ENCODE results near the gene GCKR. TPM values are rescaled to one million over a fixed set of nuclear protein-coding genes. Genes with fewer than 3 reads are reported as not detected.

Gene GCKR
- total and polyA plus RNA-seq, 9 donors = 0.06 to 0.31 (median 0.15) TPM; not detected in 2

DNA sequence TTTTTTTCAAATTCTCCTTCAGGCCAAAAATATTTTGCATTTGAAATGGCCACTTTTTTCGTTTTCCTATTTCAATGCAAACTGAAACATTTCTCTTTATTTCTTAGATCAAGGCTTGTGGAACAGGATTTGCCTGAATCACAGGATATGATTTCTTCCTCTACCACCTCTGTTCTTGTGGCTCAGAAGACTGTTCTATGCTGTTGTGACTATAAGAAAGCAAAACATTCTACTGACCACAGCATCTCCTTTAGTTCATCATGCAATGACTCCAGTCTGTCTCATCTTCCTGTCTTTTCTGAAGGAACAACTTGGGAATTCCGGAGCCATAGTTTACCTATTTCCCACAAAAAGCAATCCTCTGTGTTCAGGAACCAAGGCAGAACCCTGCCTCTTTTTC is 70.0 kb downstream of the GCKR start:
- Histone ChIP-seq H3K4me3 (ENCODE audit: low read length) (no peak overlapping the region), H3K27ac (ENCODE audit: low read length) (no peak overlapping the region)
- 89% methylated on average over 1 of the region's 2 CpGs for WGBS (ENCODE audit: insufficient coverage)

DNA sequence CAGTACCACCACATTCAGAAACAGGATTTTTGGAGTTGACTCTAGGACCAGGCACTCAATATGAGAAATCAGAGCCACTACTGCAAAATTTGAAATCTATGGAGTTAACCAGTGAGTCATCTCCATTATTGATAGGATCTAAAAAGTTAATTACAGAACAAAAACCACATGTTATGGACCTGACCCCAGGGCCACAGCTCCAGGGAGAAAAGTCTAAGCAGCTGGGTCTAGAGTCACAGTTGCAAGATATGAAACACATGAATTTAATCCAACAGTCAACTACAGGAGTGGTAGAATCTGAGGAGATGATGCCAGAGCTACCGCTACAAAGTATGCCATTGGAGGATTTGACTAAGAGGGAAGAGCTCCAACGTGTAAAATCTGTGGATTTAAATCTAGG is 72.8 kb downstream of the GCKR start:
- WGBS (ENCODE audit: insufficient coverage) = 0% methylated on average over 1 of the region's 2 CpGs
- no peaks in the 10 kb centered on the region for H3K36me3 ChIP-seq (ENCODE audit: control insufficient read depth, insufficient read depth, low read length)
- H3K4me1 ChIP-seq (ENCODE audit: control insufficient read depth, insufficient read depth, low read length) = peaks cover 4% of the 10 kb centered on the region
- no peaks in the 10 kb centered on the region for H3K27me3 ChIP-seq (ENCODE audit: control insufficient read depth, insufficient read depth, low read length)
- peaks cover 7% of the 10 kb centered on the region for H3K9me3 ChIP-seq (replicated peaks; ENCODE audit: control insufficient read depth, low read depth, low read length)
- no peak overlapping the region for H3K4me3 ChIP-seq (ENCODE audit: low read length)
- H3K27ac ChIP-seq (ENCODE audit: low read length) = no peak overlapping the region
- DNase-seq = no peak

More for the DNA sequence above, 70.0 kb downstream of the GCKR start:
- DNase-seq = no peak
- no peaks in the 10 kb centered on the region for H3K4me1 ChIP-seq (ENCODE audit: control insufficient read depth, insufficient read depth, low read length)
- H3K9me3 ChIP-seq (replicated peaks; ENCODE audit: control insufficient read depth, low read depth, low read length) = no peaks in the 10 kb centered on the region
- H3K27me3 ChIP-seq (ENCODE audit: control insufficient read depth, insufficient read depth, low read length) = no peaks in the 10 kb centered on the region
- no peaks in the 10 kb centered on the region for H3K36me3 ChIP-seq (ENCODE audit: control insufficient read depth, insufficient read depth, low read length)

DNA sequence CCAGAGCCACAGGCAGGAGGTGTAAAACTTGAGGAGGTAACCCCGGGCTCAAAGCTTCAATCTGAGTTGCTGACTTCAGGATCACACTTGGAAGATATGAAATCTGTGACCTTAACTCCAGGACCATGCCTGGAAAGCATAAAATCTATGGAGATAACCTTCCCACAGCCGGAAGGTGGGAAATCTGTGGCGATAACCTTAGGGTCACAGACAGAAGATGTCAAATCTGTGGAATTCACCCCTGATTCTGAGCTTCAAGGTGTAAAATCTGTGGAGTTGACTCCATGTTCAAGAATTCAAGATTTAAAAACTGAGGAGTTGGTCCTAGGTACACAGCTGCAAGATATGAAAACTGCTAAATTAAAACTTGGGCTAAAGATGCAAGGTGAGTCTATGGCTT is 74.6 kb downstream of the GCKR start:
- 82% methylated on average over 2 of the region's 3 CpGs for WGBS (ENCODE audit: insufficient coverage)
- no peak overlapping the region for H3K4me3 ChIP-seq (ENCODE audit: low read length)
- H3K9me3 ChIP-seq (replicated peaks; ENCODE audit: control insufficient read depth, low read depth, low read length) = peaks cover 11% of the 10 kb centered on the region

DNA sequence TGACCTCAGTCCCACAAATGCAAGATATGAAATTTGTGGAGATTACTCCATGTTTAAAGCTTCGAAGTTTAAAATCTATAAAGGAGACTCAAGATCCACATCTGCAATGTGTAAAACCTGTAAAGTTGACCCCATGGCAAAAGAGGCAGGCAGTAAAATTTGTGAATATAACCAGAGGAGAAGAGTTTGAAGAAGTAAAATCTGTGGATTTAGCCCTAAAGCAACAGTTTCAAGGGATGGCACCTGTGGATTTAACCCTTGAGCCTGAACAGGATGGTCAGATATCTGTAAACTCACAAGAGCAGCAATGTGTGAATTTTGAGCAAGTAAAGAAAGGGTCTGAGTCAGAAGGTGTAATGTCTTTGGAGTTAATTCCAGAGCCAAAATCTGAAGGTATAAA is 75.0 kb downstream of the GCKR start:
- no peaks in the 10 kb centered on the region for H3K27me3 ChIP-seq (ENCODE audit: control insufficient read depth, insufficient read depth, low read length)
- no CpG with 5 or more reads among the region's 1 CpG for WGBS (ENCODE audit: insufficient coverage)
- H3K9me3 ChIP-seq (replicated peaks; ENCODE audit: control insufficient read depth, low read depth, low read length) = peaks cover 11% of the 10 kb centered on the region
- no peak overlapping the region for H3K4me3 ChIP-seq (ENCODE audit: low read length)
- no peak for DNase-seq
- no peak overlapping the region for H3K27ac ChIP-seq (ENCODE audit: low read length)
- no peaks in the 10 kb centered on the region for H3K36me3 ChIP-seq (ENCODE audit: control insufficient read depth, insufficient read depth, low read length)
- H3K4me1 ChIP-seq (ENCODE audit: control insufficient read depth, insufficient read depth, low read length) = peaks cover 4% of the 10 kb centered on the region

More for the DNA sequence above, 74.6 kb downstream of the GCKR start:
- H3K27ac ChIP-seq (ENCODE audit: low read length) = no peak overlapping the region
- no peak for DNase-seq
- no peaks in the 10 kb centered on the region for H3K36me3 ChIP-seq (ENCODE audit: control insufficient read depth, insufficient read depth, low read length)
- H3K4me1 ChIP-seq (ENCODE audit: control insufficient read depth, insufficient read depth, low read length) = peaks cover 4% of the 10 kb centered on the region
- H3K27me3 ChIP-seq (ENCODE audit: control insufficient read depth, insufficient read depth, low read length) = no peaks in the 10 kb centered on the region

DNA sequence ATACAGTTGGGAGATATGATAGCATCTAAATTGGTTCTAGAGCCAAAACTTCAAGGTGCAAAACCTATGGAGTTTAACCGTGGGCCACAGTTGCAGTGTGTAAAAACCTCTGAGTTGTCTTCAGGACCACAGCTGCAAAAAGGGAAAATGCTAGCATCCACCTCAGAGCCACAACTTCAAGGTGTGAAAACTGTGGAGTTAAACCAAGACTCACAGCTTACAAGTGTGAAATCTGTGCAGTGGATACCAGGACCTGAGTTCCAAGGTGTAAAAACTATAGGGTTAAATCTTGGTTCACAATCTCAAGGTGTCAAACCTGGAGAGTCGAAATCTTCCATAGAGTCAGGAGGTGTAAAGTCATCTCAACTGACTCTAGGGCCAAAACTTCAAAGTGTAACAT is 75.8 kb downstream of the GCKR start:
- no peaks in the 10 kb centered on the region for H3K36me3 ChIP-seq (ENCODE audit: control insufficient read depth, insufficient read depth, low read length)
- DNase-seq = no peak
- 71% methylated on average over 2 of the region's 2 CpGs for WGBS (ENCODE audit: insufficient coverage)
- H3K9me3 ChIP-seq (replicated peaks; ENCODE audit: control insufficient read depth, low read depth, low read length) = peaks cover 15% of the 10 kb centered on the region
- H3K27ac ChIP-seq (ENCODE audit: low read length) = no peak overlapping the region
- H3K27me3 ChIP-seq (ENCODE audit: control insufficient read depth, insufficient read depth, low read length) = no peaks in the 10 kb centered on the region
- peaks cover 4% of the 10 kb centered on the region for H3K4me1 ChIP-seq (ENCODE audit: control insufficient read depth, insufficient read depth, low read length)
- H3K4me3 ChIP-seq (ENCODE audit: low read length) = no peak overlapping the region

DNA sequence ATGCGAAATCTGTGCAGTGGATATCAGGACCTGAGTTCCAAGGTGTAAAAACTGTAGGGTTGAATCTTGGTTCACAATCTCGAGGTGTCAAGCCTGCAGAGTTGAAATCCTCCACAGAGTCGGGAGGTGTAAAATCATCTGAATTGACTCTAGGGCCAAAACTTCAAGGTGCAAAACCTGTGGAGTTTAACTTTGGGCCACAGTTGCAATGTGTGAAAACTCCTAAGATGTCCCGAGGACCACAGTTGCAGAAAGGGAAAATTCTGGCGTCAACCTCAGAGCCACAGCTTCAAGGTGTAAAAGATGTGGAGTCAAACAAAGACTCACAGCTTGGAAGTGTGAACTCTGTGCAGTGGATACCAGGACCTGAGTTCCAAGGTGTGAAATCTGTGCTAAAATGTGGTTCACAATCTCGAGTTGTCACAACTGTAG is 76.4 kb downstream of the GCKR start:
- 73% methylated on average over 5 of the region's 6 CpGs for WGBS (ENCODE audit: insufficient coverage)
- Histone ChIP-seq H3K9me3 (replicated peaks; ENCODE audit: control insufficient read depth, low read depth, low read length) (peaks cover 20% of the 10 kb centered on the region), H3K27me3 (ENCODE audit: control insufficient read depth, insufficient read depth, low read length) (no peaks in the 10 kb centered on the region), H3K4me1 (ENCODE audit: control insufficient read depth, insufficient read depth, low read length) (peaks cover 4% of the 10 kb centered on the region), H3K27ac (ENCODE audit: low read length) (no peak overlapping the region), H3K36me3 (ENCODE audit: control insufficient read depth, insufficient read depth, low read length) (no peaks in the 10 kb centered on the region), H3K4me3 (ENCODE audit: low read length) (no peak overlapping the region)
- DNase-seq = no peak

Other genes starting within 250 kb of the GCKR start
- 0.18 TPM for gene SLC30A3, start 233.8 kb upstream of the GCKR start, total RNA-seq
- gene SLC30A3, start 233.8 kb upstream of the GCKR start, polyA plus RNA-seq (ENCODE audit: insufficient read depth in 1 of 8, insufficient read length in 8 of 8, low replicate concordance in 1 of 8) = under 1 TPM; 0.22 to 0.99 (median 0.69) TPM
- gene DNAJC5G, start 221.4 kb upstream of the GCKR start, total RNA-seq = not detected
- under 1 TPM in 3 of 8 donors, not detected in 5; 0.19 to 0.23 (median 0.19) TPM for gene DNAJC5G, start 221.4 kb upstream of the GCKR start, polyA plus RNA-seq (ENCODE audit: insufficient read depth in 1 of 8, insufficient read length in 8 of 8, low replicate concordance in 1 of 8)
- 56.0 TPM for gene TRIM54, start 214.4 kb upstream of the GCKR start, total RNA-seq
- 100 to 1,000 TPM in 2 of 8 donors, 10 to 100 TPM in 6; 45.5 to 106 (median 78.4) TPM for gene TRIM54, start 214.4 kb upstream of the GCKR start, polyA plus RNA-seq (ENCODE audit: insufficient read depth in 1 of 8, insufficient read length in 8 of 8, low replicate concordance in 1 of 8)
- 1.1 TPM for gene UCN, start 188.4 kb upstream of the GCKR start, total RNA-seq
- 1 to 10 TPM in 6 of 8 donors, under 1 TPM in 2; 0.76 to 2.4 (median 1.4) TPM for gene UCN, start 188.4 kb upstream of the GCKR start, polyA plus RNA-seq (ENCODE audit: insufficient read depth in 1 of 8, insufficient read length in 8 of 8, low replicate concordance in 1 of 8)
- 45.7 TPM for gene MPV17, start 173.7 kb upstream of the GCKR start, total RNA-seq
- 10 to 100 TPM; 39.0 to 58.3 (median 46.7) TPM for gene MPV17, start 173.7 kb upstream of the GCKR start, polyA plus RNA-seq (ENCODE audit: insufficient read depth in 1 of 8, insufficient read length in 8 of 8, low replicate concordance in 1 of 8)
- gene GTF3C2, start 140.1 kb upstream of the GCKR start, total RNA-seq = 22.3 TPM
- 10 to 100 TPM; 28.7 to 38.7 (median 31.6) TPM for gene GTF3C2, start 140.1 kb upstream of the GCKR start, polyA plus RNA-seq (ENCODE audit: insufficient read depth in 1 of 8, insufficient read length in 8 of 8, low replicate concordance in 1 of 8)
- gene EIF2B4, start 126.5 kb upstream of the GCKR start, total RNA-seq = 22.5 TPM
- 10 to 100 TPM; 28.4 to 37.7 (median 32.9) TPM for gene EIF2B4, start 126.5 kb upstream of the GCKR start, polyA plus RNA-seq (ENCODE audit: insufficient read depth in 1 of 8, insufficient read length in 8 of 8, low replicate concordance in 1 of 8)
- 71.2 TPM for gene SNX17, start 126.2 kb upstream of the GCKR start, total RNA-seq
- gene SNX17, start 126.2 kb upstream of the GCKR start, polyA plus RNA-seq (ENCODE audit: insufficient read depth in 1 of 8, insufficient read length in 8 of 8, low replicate concordance in 1 of 8) = 10 to 100 TPM; 71.6 to 87.1 (median 80.7) TPM
- 7.3 TPM for gene ZNF513, start 116.1 kb upstream of the GCKR start, total RNA-seq
- 10 to 100 TPM; 11.5 to 19.0 (median 14.0) TPM for gene ZNF513, start 116.1 kb upstream of the GCKR start, polyA plus RNA-seq (ENCODE audit: insufficient read depth in 1 of 8, insufficient read length in 8 of 8, low replicate concordance in 1 of 8)
- gene PPM1G, start 87.2 kb upstream of the GCKR start, total RNA-seq = 39.0 TPM
- 10 to 100 TPM; 54.9 to 70.1 (median 60.7) TPM for gene PPM1G, start 87.2 kb upstream of the GCKR start, polyA plus RNA-seq (ENCODE audit: insufficient read depth in 1 of 8, insufficient read length in 8 of 8, low replicate concordance in 1 of 8)
- gene NRBP1, start 68.2 kb upstream of the GCKR start, total RNA-seq = 65.9 TPM
- gene NRBP1, start 68.2 kb upstream of the GCKR start, polyA plus RNA-seq (ENCODE audit: insufficient read depth in 1 of 8, insufficient read length in 8 of 8, low replicate concordance in 1 of 8) = 100 to 1,000 TPM; 109 to 135 (median 116) TPM
- 0.53 TPM for gene KRTCAP3, start 54.5 kb upstream of the GCKR start, total RNA-seq
- 1 to 10 TPM in 7 of 8 donors, under 1 TPM in 1; 1.00 to 4.3 (median 2.4) TPM for gene KRTCAP3, start 54.5 kb upstream of the GCKR start, polyA plus RNA-seq (ENCODE audit: insufficient read depth in 1 of 8, insufficient read length in 8 of 8, low replicate concordance in 1 of 8)
- 17.8 TPM for gene IFT172, start 7.1 kb upstream of the GCKR start, total RNA-seq
- gene IFT172, start 7.1 kb upstream of the GCKR start, polyA plus RNA-seq (ENCODE audit: insufficient read depth in 1 of 8, insufficient read length in 8 of 8, low replicate concordance in 1 of 8) = 10 to 100 TPM; 14.4 to 29.3 (median 21.1) TPM
- gene FNDC4, start 1.6 kb upstream of the GCKR start, total RNA-seq = 11.0 TPM
- 10 to 100 TPM in 3 of 8 donors, 1 to 10 TPM in 5; 8.0 to 13.4 (median 9.5) TPM for gene FNDC4, start 1.6 kb upstream of the GCKR start, polyA plus RNA-seq (ENCODE audit: insufficient read depth in 1 of 8, insufficient read length in 8 of 8, low replicate concordance in 1 of 8)
- 44.6 TPM for gene ZNF512, start 86.2 kb downstream of the GCKR start, total RNA-seq
- 10 to 100 TPM; 37.1 to 46.4 (median 40.6) TPM for gene ZNF512, start 86.2 kb downstream of the GCKR start, polyA plus RNA-seq (ENCODE audit: insufficient read depth in 1 of 8, insufficient read length in 8 of 8, low replicate concordance in 1 of 8)
- 6.1 TPM for gene CCDC121, start 132.2 kb downstream of the GCKR start, total RNA-seq
- 1 to 10 TPM; 5.5 to 7.0 (median 6.7) TPM for gene CCDC121, start 132.2 kb downstream of the GCKR start, polyA plus RNA-seq (ENCODE audit: insufficient read depth in 1 of 8, insufficient read length in 8 of 8, low replicate concordance in 1 of 8)
- 26.3 TPM for gene GPN1, start 132.2 kb downstream of the GCKR start, total RNA-seq
- gene GPN1, start 132.2 kb downstream of the GCKR start, polyA plus RNA-seq (ENCODE audit: insufficient read depth in 1 of 8, insufficient read length in 8 of 8, low replicate concordance in 1 of 8) = 10 to 100 TPM; 29.3 to 37.2 (median 33.2) TPM
- gene SUPT7L, start 166.8 kb downstream of the GCKR start, total RNA-seq = 25.8 TPM
- gene SUPT7L, start 166.8 kb downstream of the GCKR start, polyA plus RNA-seq (ENCODE audit: insufficient read depth in 1 of 8, insufficient read length in 8 of 8, low replicate concordance in 1 of 8) = 10 to 100 TPM; 25.1 to 36.6 (median 30.4) TPM
- 23.5 TPM for gene SLC4A1AP, start 167.1 kb downstream of the GCKR start, total RNA-seq
- 10 to 100 TPM; 22.9 to 25.3 (median 23.8) TPM for gene SLC4A1AP, start 167.1 kb downstream of the GCKR start, polyA plus RNA-seq (ENCODE audit: insufficient read depth in 1 of 8, insufficient read length in 8 of 8, low replicate concordance in 1 of 8)